ENCODE measurements around the gene DYRK1A.
"Not testable (repeated sequence)": the region's sequence is repeated elsewhere in the genome, so short reads cannot be mapped to it uniquely, and the experiment has no call there.

Gene DYRK1A

GRCh38 chr21:37538971-37539590 is 172.5 kb downstream of the DYRK1A start:
- TF ChIP-seq CTCF (IDR thresholded peaks at IDR 0.05): no peak

GRCh38 chr21:37541128-37541527 is 174.6 kb downstream of the DYRK1A start:
- not testable (repeated sequence) for H3K4me1 ChIP-seq; H3K27ac ChIP-seq; H3K27me3 ChIP-seq (ENCODE audit: control insufficient read depth, insufficient read depth, low read length); H2AFZ ChIP-seq; H3K4me3 ChIP-seq (ENCODE audit: low read depth, low read length); H3K36me3 ChIP-seq (ENCODE audit: control insufficient read depth, insufficient read depth, low read length); H3K79me2 ChIP-seq; H3K9ac ChIP-seq; H3K4me2 ChIP-seq (ENCODE audit: low read length); H3K9me3 ChIP-seq (ENCODE audit: control insufficient read depth, low read length)

More at GRCh38 chr21:37538971-37539590, 172.5 kb downstream of the DYRK1A start:
- Histone ChIP-seq H3K4me2 (ENCODE audit: low read length) (no peak overlapping the region), H3K27me3 (ENCODE audit: control insufficient read depth, insufficient read depth, low read length) (no peaks in the 10 kb centered on the region), H3K9me3 (ENCODE audit: control insufficient read depth, low read length) (no peaks in the 10 kb centered on the region), H3K4me3 (ENCODE audit: low read depth, low read length) (no peak overlapping the region), H2AFZ (no peak overlapping the region), H3K36me3 (ENCODE audit: control insufficient read depth, insufficient read depth, low read length) (no peaks in the 10 kb centered on the region), H3K4me1 (no peaks in the 10 kb centered on the region), H3K9ac (no peak overlapping the region), H3K79me2 (no peaks in the 10 kb centered on the region), H3K27ac (no peak overlapping the region)

GRCh38 chr21:37542512-37542911 is 175.9 kb downstream of the DYRK1A start:
- H3K4me1 ChIP-seq: no peaks in the 10 kb centered on the region
- no peak overlapping the region for H2AFZ ChIP-seq
- H3K27me3 ChIP-seq (ENCODE audit: control insufficient read depth, insufficient read depth, low read length): no peaks in the 10 kb centered on the region
- H3K27ac ChIP-seq: no peak overlapping the region
- TF ChIP-seq CTCF (IDR thresholded peaks at IDR 0.05): no peak
- H3K9ac ChIP-seq: no peak overlapping the region
- no peak overlapping the region for H3K4me3 ChIP-seq (ENCODE audit: low read depth, low read length)
- H3K4me2 ChIP-seq (ENCODE audit: low read length): no peak overlapping the region
- H3K79me2 ChIP-seq: no peaks in the 10 kb centered on the region
- no peaks in the 10 kb centered on the region for H3K36me3 ChIP-seq (ENCODE audit: control insufficient read depth, insufficient read depth, low read length)
- no peaks in the 10 kb centered on the region for H3K9me3 ChIP-seq (ENCODE audit: control insufficient read depth, low read length)

GRCh38 chr21:37546299-37546908 is 179.8 kb downstream of the DYRK1A start:
- Histone ChIP-seq H3K9ac (no peak overlapping the region), H3K36me3 (ENCODE audit: control insufficient read depth, insufficient read depth, low read length) (no peaks in the 10 kb centered on the region), H3K79me2 (no peaks in the 10 kb centered on the region), H3K9me3 (ENCODE audit: control insufficient read depth, low read length) (no peaks in the 10 kb centered on the region), H3K4me2 (ENCODE audit: low read length) (no peak overlapping the region), H3K4me3 (ENCODE audit: low read depth, low read length) (no peak overlapping the region), H3K27ac (no peak overlapping the region), H2AFZ (no peak overlapping the region), H3K27me3 (ENCODE audit: control insufficient read depth, insufficient read depth, low read length) (no peaks in the 10 kb centered on the region), H3K4me1 (no peaks in the 10 kb centered on the region)
- no peak for TF ChIP-seq CTCF (IDR thresholded peaks at IDR 0.05)

GRCh38 chr21:37546949-37547614 is 180.5 kb downstream of the DYRK1A start:
- Histone ChIP-seq H3K36me3 (ENCODE audit: control insufficient read depth, insufficient read depth, low read length) (no peaks in the 10 kb centered on the region), H3K4me2 (ENCODE audit: low read length) (no peak overlapping the region), H3K4me3 (ENCODE audit: low read depth, low read length) (no peak overlapping the region), H3K4me1 (no peaks in the 10 kb centered on the region), H3K9ac (no peak overlapping the region), H3K27me3 (ENCODE audit: control insufficient read depth, insufficient read depth, low read length) (no peaks in the 10 kb centered on the region), H3K79me2 (no peaks in the 10 kb centered on the region), H3K27ac (no peak overlapping the region), H2AFZ (no peak overlapping the region), H3K9me3 (ENCODE audit: control insufficient read depth, low read length) (no peaks in the 10 kb centered on the region)
- TF ChIP-seq CTCF (IDR thresholded peaks at IDR 0.05): no peak

Data from parathyroid adenoma (tissue), 2 donors.